GM21619 (cell line): ENCODE data around the gene MCM3AP.

Experiments used
- ATAC-seq: cut with Tn5 transposase; IDR thresholded peaks from one replicate; pipeline ENCODE4 v1.9.1; 2021; ENCODE audit not compliant: unreplicated experiment

MCM3AP gene

GRCh38 chr21:46274797-46275390 is 10.5 kb downstream of the MCM3AP start:
- no peak for ATAC-seq

- ATAC-seq = no peak
Observed at GRCh38 chr21:46273341-46273740, 12.1 kb downstream of the MCM3AP start.

GRCh38 chr21:46269466-46269865 is 15.9 kb downstream of the MCM3AP start:
- no peak for ATAC-seq

GRCh38 chr21:46268371-46268770 is 17.0 kb downstream of the MCM3AP start:
- no peak for ATAC-seq

- no peak for ATAC-seq
Observed at GRCh38 chr21:46266946-46267345, 18.5 kb downstream of the MCM3AP start.

- ATAC-seq = no peak
Observed at GRCh38 chr21:46265736-46266525, 19.5 kb downstream of the MCM3AP start.

GRCh38 chr21:46264690-46265144 is 20.7 kb downstream of the MCM3AP start:
- no peak for ATAC-seq

GRCh38 chr21:46264046-46264689 is 21.2 kb downstream of the MCM3AP start:
- ATAC-seq = no peak

GRCh38 chr21:46256501-46256994 is 28.9 kb downstream of the MCM3AP start:
- ATAC-seq = no peak

- ATAC-seq = no peak
Observed at GRCh38 chr21:46255758-46256337, 29.6 kb downstream of the MCM3AP start.

- no peak for ATAC-seq
Observed at GRCh38 chr21:46255166-46255565, 30.2 kb downstream of the MCM3AP start.

- no peak for ATAC-seq
Observed at GRCh38 chr21:46254208-46254975, 31.0 kb downstream of the MCM3AP start.

- peak; percentile 69 for ATAC-seq
Observed at GRCh38 chr21:46253610-46254124, 31.7 kb downstream of the MCM3AP start.

GRCh38 chr21:46252840-46253239 is 32.6 kb downstream of the MCM3AP start:
- no peak for ATAC-seq

- ATAC-seq = no peak
Observed at GRCh38 chr21:46250146-46250725, 35.2 kb downstream of the MCM3AP start.

- no peak for ATAC-seq
Observed at GRCh38 chr21:46248827-46249226, 36.6 kb downstream of the MCM3AP start.

GRCh38 chr21:46248422-46248782 is 37.0 kb downstream of the MCM3AP start:
- no peak for ATAC-seq

GRCh38 chr21:46247699-46248421 is 37.6 kb downstream of the MCM3AP start:
- ATAC-seq = no peak

- ATAC-seq = no peak
Observed at GRCh38 chr21:46246345-46246744, 39.1 kb downstream of the MCM3AP start.
